GM12801 (cell line): ENCODE results near the gene MPHOSPH9.

Experiments used
- CTCF ChIP-seq: IDR thresholded peaks from one replicate; pipeline ENCODE4 v1.5.1; 2011; ENCODE audit warnings: control low read depth; ENCODE audit not compliant: insufficient read length; ENCODE audit errors: extremely low read depth

MPHOSPH9 gene

GRCh38 chr12:123264642-123265041 lies 31.7 kb upstream of the MPHOSPH9 start:
- no peak for TF ChIP-seq CTCF

DNA sequence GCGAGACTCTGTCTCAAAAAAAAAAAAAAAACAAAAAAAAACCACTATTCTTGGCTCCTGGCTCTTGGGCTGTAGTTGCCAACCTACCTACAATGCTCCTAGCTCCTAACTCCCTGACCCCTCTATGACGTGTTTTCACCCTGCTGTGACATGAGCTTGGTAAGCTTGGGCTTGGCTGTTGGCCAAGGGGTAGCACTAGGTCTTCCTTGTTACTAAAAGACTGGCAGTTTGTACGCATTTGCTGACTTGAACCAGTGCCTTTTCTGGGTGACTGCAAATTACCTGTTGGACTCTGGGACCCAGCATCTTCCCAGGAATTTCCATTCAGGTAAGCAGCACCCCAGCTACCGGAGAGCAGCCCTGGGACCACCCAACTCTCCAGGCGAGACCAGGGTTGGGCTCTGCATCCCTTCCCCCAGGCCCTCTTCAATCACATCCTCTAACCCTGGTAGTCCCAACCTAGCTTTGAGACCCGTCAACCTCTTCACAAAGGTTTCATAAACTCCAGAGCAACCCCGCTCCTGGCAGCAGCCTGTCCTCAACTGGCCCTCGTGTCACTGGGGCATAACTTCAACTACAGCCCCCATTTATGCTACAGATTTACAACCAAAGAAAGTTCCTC lies 30.4 kb upstream of the MPHOSPH9 start:
- TF ChIP-seq CTCF: no peak

DNA sequence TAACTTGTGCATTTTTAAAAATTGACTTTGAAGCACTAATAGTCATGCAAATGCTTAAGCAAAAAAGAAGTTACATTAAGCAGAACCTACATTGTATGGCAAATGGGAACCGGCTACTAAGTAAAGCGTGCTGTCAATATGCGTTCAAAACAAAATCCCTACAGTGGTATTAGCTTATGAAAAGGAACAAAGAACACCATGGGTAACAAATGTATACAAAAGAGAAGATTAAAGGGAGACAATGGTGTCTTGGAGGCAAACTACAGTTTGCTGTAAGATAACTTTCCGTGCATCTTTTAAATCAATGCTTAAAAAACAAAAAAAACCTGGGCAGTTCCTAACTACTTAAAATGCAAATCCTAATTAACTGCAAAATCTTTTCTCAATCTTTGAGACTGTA lies 28.3 kb upstream of the MPHOSPH9 start:
- TF ChIP-seq CTCF: no peak

GRCh38 chr12:123260081-123260480 lies 27.1 kb upstream of the MPHOSPH9 start:
- no peak for TF ChIP-seq CTCF

GRCh38 chr12:123258593-123258992 lies 25.7 kb upstream of the MPHOSPH9 start:
- no peak for TF ChIP-seq CTCF

DNA sequence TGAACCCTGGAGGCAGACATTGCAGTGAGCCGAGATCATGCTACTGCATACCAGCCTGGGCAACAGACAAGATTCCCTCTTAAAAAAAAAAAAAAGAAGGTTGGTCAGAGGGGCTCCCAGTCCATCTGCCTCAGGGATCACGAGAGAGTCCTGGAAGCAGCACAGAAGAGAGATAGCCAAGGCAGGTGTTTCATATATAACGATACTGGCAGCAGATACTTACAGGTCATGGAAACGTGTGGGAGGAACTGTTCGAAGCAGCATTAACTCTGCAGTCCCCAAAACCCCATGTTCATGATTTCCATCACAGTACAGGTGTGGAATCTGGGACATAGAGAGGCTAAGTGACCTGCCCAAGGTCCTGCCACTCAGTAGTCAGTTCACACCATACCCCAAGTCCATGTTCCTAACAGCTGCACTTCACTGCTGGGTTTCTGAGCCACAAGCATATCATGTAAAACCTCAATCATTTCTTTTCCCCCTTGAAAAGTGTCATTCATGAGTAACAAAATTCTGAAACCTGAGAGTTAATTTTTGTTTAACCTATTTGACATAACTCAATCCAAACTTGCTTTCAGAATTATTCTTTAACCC lies 22.0 kb upstream of the MPHOSPH9 start:
- TF ChIP-seq CTCF: no peak

DNA sequence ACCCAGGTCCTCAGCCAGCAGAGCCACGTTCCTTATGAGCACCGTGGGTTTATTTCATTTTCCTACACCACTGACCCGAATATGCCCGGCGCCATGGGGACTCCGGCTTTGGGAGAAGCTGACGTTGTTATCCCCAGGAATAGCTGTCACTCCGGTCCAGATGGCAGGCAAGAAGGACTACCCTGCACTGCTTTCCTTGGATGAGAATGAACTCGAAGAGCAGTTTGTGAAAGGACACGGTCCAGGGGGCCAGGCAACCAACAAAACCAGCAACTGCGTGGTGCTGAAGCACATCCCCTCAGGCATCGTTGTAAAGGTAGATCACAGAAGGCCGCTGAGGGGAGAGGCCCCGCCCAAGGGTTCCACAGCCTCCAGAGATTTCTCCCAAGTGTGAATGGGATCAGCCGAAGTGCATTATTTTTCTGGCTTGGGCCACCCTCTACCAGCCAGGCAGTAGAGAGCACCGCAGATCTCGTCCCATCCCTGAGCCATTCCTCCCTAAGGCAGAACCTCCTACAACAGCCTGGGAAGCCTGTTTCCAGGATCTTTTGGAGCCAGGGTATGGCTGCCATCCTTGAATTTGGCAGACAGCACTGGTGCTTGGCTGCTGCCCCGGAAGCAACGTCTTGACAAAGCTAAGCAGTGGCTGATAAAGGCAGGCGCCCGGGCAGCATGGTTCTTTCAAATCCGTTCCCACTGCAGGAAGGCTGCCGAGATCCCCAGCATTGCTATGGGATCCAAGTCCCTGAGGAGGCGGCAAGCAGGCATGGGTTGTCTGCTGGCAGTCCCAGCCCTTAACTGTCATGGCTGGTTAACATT lies 20.9 kb upstream of the MPHOSPH9 start:
- no peak for TF ChIP-seq CTCF
